Glutamatergic neuron (in vitro differentiated cells): ENCODE results near the gene HEPACAM. TPM values are rescaled to one million over a fixed set of nuclear protein-coding genes. Genes with fewer than 3 reads are reported as not detected.

ENCODE experiments used
- DNase-seq: peaks from one replicate; pipeline ENCODE4 v3.0.0; 2022
- H3K27ac Mint-ChIP-seq: one replicate; pipeline ENCODE4 v1.8.0; 2020; ENCODE audit warnings: mild to moderate bottlenecking, mixed read lengths, inconsistent platforms; ENCODE audit not compliant: unreplicated experiment
- H3K27me3 Mint-ChIP-seq: one replicate; pipeline ENCODE4 v1.8.0; 2020; ENCODE audit warnings: mild to moderate bottlenecking, moderate library complexity, mixed read lengths, inconsistent platforms; ENCODE audit not compliant: unreplicated experiment
- H3K36me3 Mint-ChIP-seq: one replicate; pipeline ENCODE4 v1.8.0; 2020; ENCODE audit warnings: mild to moderate bottlenecking, mixed read lengths, inconsistent platforms; ENCODE audit not compliant: unreplicated experiment
- H3K4me1 Mint-ChIP-seq: one replicate; pipeline ENCODE4 v1.8.0; 2020; ENCODE audit warnings: mild to moderate bottlenecking, low read depth, mixed read lengths, inconsistent platforms; ENCODE audit not compliant: unreplicated experiment
- H3K4me3 Mint-ChIP-seq: one replicate; pipeline ENCODE4 v1.8.0; 2020; ENCODE audit warnings: mild to moderate bottlenecking, mixed read lengths, inconsistent platforms; ENCODE audit not compliant: unreplicated experiment
- H3K9me3 Mint-ChIP-seq: one replicate; pipeline ENCODE4 v1.8.0; 2020; ENCODE audit warnings: mild to moderate bottlenecking, moderate library complexity, mixed read lengths, inconsistent platforms; ENCODE audit not compliant: unreplicated experiment
- total RNA-seq: library from RNA; stranded (reverse); fragmentation: NEBNext Ultra II Directional; extraction: Animal tissue kit (Norgen Biotek cat#: 25700); gene quantifications from one replicate; pipeline ENCODE4 v1.2.1, GENCODE V29; 2021; ENCODE audit not compliant: unreplicated experiment
- TF ChIP-seq, protein P1 (sequence below): fragments of 200-600 bp; sonication (generic); IDR thresholded peaks from one replicate; pipeline ENCODE4 v1.5.0; 2021; ENCODE audit not compliant: partially characterized antibody, unreplicated experiment

Gene HEPACAM
- total RNA-seq, 1 donor from 2014 or later = not detected

DNA sequence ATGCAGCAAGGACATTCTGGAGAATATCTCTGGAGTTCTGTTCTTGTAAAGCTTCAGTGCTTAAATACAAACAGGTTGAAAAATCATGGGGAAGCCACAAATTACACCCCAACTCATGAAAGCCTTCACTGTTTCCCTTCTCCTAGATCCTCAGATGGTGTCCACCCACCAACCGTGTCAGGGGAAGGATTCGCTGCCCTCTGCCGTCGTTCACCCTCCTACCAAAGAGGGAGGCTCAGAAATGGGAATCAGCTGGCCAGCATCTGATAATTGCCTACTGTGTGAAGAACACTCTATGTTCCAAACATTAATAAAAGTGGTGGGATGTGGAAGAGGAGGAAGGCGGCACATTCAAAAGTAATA, 7.4 kb upstream of the HEPACAM start:
- H3K36me3 Mint-ChIP-seq = peaks cover 5% of the 10 kb centered on the region
- no peak for DNase-seq
- H3K4me3 Mint-ChIP-seq = no peak overlapping the region
- TF ChIP-seq, protein P1, sequence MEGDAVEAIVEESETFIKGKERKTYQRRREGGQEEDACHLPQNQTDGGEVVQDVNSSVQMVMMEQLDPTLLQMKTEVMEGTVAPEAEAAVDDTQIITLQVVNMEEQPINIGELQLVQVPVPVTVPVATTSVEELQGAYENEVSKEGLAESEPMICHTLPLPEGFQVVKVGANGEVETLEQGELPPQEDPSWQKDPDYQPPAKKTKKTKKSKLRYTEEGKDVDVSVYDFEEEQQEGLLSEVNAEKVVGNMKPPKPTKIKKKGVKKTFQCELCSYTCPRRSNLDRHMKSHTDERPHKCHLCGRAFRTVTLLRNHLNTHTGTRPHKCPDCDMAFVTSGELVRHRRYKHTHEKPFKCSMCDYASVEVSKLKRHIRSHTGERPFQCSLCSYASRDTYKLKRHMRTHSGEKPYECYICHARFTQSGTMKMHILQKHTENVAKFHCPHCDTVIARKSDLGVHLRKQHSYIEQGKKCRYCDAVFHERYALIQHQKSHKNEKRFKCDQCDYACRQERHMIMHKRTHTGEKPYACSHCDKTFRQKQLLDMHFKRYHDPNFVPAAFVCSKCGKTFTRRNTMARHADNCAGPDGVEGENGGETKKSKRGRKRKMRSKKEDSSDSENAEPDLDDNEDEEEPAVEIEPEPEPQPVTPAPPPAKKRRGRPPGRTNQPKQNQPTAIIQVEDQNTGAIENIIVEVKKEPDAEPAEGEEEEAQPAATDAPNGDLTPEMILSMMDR = no peak
- peaks cover 2% of the 10 kb centered on the region for H3K27me3 Mint-ChIP-seq
- no peaks in the 10 kb centered on the region for H3K9me3 Mint-ChIP-seq
- no peaks in the 10 kb centered on the region for H3K4me1 Mint-ChIP-seq
- H3K27ac Mint-ChIP-seq = no peak overlapping the region

DNA sequence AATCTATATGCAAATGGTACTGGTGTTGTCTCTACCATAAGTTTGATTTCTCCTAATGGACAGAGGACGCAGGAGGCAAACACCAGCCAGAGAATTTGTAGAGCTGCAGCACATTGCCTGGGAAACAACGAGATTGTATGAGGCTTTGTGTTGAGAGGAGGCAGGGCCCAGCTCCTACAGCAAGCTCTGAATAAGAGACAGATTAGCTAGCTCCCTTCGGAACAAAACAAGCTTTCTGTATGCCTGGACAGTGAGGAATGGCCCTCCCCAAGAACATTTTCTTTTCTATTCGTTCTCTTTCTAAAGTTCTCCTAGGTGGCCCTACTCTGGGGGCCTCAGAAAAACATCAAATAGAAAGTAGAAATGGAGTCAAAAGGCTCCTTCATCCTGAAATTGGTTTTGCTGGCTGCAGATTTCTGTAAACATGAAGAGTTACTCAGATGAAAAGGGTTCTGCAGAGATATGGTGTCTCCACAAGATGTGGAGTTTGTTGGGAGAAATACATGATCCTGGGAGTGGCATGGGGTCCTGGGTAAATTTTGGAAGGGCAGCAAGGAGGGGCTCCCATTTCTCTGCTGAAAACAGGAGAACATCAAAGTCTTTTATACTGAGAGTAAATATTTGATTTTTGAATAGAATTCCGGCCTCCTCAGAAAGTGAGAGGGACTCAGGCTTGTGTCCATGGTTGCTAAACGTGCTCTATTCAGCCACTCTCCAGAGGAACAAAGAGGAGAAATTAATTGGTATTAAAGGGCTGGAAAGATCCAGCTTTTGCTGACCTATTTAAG, 6.8 kb upstream of the HEPACAM start:
- Mint-ChIP-seq H3K36me3 (no peaks in the 10 kb centered on the region), H3K4me3 (no peak overlapping the region), H3K9me3 (no peaks in the 10 kb centered on the region), H3K4me1 (no peaks in the 10 kb centered on the region), H3K27me3 (peaks cover 2% of the 10 kb centered on the region), H3K27ac (no peak overlapping the region)
- DNase-seq = no peak
- TF ChIP-seq, protein P1 = no peak

DNA sequence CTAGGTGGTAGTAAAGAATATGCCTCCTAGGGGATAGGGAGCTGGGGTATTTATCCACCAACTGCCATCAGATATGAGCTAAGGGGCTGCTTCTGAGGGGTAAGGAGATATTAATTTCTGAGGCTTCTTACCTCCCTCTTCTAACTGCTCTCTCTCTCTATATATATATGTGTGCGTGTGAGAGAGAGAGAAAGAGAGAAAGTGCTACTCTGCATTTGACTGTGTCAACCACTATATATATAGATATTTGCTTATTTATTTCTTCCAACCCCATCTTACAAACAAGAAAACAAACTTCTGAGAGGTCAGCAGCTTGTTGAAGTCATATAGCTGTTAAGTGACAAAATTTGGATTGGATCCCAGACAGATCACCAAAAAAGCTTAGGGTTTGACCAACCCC, 5.9 kb upstream of the HEPACAM start:
- Mint-ChIP-seq H3K27me3 (peaks cover 2% of the 10 kb centered on the region), H3K9me3 (no peaks in the 10 kb centered on the region), H3K4me3 (no peak overlapping the region), H3K4me1 (no peaks in the 10 kb centered on the region), H3K36me3 (no peaks in the 10 kb centered on the region), H3K27ac (no peak overlapping the region)
- TF ChIP-seq, protein P1 = no peak
- DNase-seq = no peak

DNA sequence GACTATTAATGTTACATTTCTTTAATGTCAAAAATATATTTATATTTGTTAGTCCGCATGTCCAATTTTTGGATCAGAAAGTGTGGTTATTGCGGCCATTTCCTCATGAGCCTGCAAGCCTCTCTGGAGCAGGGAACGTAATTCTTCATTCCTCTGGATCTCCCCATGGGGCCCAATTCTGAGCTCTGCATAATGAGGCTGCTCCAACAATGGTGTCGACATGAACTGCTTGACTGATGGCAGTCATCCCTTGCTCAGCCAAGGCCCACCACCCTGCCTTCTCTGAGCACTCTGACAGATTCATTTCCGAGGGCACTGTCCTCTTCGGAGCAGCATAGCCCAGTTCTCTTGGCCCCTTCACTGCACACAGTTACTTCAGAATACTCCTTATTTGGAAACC, 3.1 kb upstream of the HEPACAM start:
- TF ChIP-seq, protein P1 = no peak

DNA sequence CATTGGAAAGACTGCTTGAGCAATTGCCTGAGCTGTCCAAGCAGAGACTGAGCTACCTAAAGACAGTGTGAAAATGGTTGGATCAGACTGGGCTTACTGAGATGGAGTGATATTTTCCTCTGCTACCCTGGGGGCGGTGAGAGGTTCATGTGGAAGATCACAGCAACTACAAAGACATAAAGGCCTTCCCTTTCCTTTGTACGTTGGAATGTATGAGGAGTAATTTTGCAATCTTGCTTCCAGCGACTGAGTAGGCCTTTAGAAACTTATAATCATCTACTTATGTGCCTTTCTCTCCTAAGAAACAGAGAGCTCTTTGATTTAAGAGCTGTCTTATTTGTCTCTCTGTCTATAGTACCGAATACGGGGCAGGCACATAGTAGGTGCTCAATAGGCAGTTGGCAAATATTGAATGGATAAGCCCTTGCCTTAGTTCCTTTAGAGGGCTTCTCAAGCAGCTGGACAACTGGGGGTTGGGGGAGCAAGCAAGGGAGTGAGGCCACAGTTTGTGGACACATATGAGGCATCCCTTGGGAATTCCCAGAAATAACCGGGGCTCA, 2.4 kb upstream of the HEPACAM start:
- Mint-ChIP-seq H3K27ac (no peak overlapping the region), H3K9me3 (no peaks in the 10 kb centered on the region), H3K27me3 (peaks cover 2% of the 10 kb centered on the region), H3K4me3 (no peak overlapping the region), H3K4me1 (no peaks in the 10 kb centered on the region), H3K36me3 (no peaks in the 10 kb centered on the region)
- TF ChIP-seq, protein P1 = no peak
- no peak for DNase-seq

More for the DNA sequence above, 3.1 kb upstream of the HEPACAM start:
- H3K27ac Mint-ChIP-seq = no peak overlapping the region
- no peak for DNase-seq
- H3K4me1 Mint-ChIP-seq = no peaks in the 10 kb centered on the region
- no peaks in the 10 kb centered on the region for H3K36me3 Mint-ChIP-seq
- H3K27me3 Mint-ChIP-seq = peaks cover 2% of the 10 kb centered on the region
- H3K4me3 Mint-ChIP-seq = no peak overlapping the region
- H3K9me3 Mint-ChIP-seq = no peaks in the 10 kb centered on the region
